Activated CD4-positive, alpha-beta T cell treated with anti-CD3 and anti-CD28 coated beads, Interleukin-2, amount 50 U/mL, for 4 hours (primary cell): ENCODE results near the gene OLFML2A.

ENCODE experiments used
- DNase-seq, 2 experiments: peaks; one replicate each; pipeline ENCODE4 v3.0.0-alpha.2; 2020

Gene OLFML2A

DNA sequence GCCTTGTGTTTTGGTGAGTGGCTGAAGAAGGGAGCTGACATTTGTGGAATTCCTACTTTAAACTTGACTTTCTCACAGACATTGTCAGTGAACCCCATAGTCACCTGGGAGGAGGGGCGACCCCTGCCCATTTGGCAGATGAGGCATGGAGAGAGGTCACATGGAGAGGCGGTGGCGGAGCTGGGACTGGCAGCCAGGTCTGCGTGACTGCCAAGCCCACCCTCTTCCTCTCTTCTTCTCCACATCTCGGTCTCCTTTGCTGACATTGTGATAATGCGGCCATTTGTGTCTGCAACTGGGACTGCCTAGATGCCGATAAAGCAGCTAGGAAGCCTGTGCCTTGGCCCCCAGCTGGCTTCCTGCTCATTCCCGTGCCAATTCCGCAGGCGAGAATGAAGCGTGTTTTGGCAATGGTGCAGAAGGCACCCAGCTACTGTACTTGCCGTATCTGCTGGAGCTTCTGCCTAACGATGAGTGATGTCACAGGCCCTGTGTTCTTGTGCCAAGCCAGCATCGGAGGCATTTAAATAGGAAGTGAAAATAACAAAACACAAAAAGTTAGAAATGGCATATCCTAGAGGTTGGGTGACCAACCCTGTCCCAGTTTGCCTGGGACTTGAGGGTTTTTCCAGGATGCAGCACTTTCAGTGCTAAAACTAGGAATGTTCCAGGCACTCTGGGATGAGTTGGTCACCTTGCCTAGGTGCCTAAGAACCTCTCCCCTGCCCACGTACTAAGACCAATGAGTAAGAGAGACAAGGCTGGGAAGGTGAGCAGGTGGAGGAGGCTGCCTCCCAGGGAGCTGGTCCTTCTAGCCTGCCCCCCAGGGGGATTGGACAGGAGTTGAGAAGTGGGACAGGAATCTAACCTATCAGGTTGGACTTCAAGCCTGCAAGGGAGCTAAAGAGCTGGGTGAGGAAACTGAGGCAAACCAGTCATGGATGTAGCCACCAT, 23.6 kb downstream of the OLFML2A start:
- DNase-seq, result no peak

DNA sequence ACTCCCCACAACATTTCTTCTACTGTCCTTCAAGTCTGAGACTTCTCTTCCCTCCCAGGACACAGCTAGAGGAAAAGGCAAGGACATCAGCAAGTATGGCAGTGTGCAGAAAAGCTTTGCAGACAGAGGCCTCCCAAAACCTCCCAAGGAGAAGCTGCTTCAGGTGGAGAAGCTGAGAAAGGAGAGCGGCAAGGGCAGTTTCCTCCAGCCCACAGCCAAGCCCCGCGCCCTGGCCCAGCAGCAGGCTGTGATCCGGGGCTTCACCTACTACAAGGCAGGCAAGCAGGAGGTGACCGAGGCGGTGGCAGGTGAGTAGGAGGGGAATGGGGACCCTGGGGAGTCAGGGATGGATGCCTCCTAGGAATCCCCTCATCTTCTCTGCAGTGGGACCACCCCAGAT, 24.4 kb downstream of the OLFML2A start:
- no peak for DNase-seq

DNA sequence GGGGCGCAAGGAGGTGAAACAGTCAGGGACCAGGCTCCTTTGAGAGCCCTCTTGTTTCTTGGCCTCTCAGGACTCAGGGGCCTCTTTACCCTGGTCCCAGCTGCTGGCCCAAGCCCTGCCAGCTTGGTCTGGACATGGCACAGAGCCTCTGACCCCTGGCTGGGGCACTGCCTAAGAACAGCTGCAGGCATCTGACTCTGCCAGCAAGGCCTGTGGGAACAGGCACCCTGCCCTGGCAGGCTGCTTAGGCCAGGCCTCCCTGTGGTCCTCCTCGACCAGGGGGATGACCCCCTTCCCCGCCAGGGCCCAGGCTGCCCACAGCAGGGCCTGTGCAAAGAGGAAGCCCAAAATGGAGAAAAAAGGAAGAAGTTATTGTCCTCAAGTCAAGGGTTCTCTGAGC, 25.5 kb downstream of the OLFML2A start:
- no peak for DNase-seq

DNA sequence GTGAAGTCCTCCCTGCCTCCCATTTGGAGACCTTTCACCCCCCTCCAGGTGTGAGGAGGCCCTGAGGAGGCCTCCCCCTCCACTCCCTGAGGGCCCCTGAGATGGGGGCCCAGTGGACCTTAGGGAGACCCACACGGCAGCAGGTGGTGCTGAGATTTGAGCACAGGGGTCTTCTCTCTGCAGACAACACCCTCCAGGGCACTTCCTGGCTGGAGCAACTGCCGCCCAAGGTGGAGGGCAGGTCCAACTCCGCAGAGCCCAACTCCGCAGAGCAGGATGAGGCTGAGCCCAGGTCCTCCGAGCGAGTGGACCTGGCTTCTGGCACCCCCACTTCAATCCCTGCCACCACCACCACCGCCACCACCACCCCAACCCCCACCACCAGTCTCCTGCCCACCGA, 27.0 kb downstream of the OLFML2A start:
- no peak for DNase-seq

DNA sequence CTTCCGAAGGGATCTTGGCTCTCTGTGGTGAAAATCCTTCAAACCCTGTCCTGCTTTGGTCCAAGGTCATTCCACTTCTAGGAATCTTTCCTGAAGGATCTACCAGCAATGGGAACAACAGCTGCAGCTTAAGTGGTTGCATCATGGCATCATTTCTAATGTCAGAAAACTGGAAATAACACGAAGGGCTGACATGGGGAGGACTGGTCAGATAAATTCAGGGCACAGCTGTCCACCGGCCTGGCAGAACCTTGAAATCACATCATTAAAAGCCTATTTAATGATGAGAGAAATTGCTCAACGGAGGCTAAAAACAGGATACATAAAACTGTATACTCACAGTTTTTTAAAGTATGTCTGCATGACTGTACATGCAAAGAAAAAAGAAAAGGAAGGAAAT, 28.3 kb downstream of the OLFML2A start:
- no peak for DNase-seq

DNA sequence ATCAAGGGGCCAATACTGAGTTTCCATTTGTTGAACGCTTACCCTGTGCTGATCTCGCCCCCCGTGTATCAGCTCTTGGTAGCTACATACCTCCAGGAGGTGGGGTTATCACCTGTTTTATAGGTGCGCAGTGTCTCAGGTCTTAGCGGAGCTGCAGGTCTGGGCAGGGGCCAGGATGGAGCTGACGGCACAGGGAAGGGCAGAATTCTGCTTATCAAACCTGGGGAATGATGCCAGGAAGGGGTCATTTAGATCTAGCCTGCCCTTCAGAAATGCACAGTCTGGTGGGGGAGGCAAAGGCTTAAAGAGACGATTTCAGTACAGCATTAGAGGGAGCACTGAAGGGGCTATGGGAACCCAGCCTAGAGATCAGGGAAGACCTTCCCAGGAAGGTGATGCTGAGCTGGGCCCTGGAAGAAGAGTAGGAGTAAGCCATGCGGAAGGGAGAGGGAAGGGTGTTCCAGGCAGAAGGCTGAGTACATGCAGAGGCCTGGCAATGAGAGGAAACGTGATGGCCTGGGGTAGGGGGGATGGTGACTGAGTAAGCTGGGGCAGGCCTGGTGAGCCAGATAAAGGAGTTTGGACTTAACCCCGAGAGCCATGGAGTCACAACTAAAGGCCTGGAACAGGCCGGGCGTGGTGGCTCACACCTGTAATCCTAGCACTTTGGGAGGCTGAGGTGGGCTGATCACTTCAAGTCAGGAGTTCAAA, 31.5 kb downstream of the OLFML2A start:
- DNase-seq, result no peak

DNA sequence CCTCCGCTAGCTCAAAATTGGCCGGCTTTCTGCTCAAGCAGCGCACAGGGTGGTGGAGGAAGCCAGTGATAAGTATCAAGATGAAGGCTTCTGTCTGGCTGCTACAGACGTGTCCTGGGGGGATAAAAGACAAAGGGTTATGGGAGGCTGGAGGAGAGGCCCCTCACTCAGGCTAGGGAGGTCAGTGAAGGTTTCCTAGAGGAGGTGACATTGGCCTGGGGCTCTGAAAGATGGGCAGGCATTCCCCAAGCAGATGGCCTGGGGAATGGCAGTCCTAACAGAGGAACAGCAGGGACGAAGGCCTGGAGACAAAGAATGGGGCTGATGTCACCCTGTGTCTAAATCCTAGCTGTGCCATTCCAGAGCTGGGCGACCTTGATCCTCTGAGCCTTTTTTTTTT, 32.3 kb downstream of the OLFML2A start:
- DNase-seq, result no peak

DNA sequence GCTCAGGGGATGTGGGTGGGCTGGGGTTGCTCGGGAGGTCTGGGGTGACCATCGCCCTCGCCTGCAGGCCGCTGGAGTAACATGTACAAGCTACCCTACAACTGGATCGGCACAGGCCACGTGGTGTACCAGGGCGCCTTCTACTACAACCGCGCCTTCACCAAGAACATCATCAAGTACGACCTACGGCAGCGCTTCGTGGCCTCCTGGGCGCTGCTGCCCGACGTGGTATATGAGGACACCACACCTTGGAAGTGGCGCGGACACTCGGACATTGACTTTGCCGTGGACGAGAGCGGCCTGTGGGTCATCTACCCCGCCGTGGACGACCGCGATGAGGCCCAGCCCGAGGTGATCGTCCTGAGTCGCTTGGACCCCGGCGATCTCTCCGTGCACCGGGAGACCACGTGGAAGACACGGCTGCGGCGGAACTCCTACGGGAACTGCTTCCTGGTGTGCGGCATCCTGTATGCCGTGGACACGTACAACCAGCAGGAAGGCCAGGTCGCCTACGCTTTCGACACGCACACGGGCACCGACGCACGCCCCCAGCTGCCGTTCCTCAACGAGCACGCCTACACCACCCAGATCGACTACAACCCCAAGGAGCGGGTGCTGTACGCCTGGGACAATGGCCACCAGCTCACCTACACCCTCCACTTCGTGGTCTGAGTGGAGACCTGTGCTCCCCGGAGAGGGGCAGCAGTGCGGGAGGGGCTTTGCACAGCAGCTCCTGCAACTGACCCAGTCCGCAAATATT, 33.0 kb downstream of the OLFML2A start:
- DNase-seq, result no peak

DNA sequence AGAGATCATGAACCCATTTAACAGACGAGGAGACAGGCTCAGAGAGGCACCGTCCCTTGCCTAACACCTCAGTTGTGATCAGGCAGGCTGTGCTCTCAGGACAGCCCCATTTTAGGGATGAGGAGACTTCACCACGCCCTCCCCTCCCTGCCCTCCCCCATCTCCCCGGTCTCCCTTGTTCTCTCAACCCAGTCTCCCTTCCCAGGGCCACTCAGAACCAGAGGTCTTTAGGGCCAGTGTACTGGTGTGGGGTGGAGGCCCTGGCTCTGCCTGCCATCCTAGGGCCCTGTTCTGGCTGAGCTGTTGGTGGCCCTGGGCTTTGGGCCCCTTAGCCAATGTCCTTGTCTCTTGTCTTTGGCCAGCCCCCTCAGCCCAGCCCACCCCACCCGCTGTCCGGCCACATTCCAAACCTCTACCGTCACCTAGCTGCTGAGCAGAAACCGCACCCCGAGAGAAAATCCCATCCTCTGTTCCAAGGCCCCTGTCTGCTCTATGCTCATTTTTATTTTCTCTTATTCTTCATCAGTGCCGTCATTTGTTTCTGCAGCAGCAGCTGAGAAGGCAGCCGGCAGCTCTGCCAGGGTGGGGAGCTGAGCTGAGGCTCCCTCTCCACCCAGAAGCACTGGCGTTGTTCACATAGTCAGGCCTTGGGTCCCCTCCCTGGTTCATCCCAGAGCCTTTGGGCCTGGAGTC, 33.9 kb downstream of the OLFML2A start:
- no peak for DNase-seq

DNA sequence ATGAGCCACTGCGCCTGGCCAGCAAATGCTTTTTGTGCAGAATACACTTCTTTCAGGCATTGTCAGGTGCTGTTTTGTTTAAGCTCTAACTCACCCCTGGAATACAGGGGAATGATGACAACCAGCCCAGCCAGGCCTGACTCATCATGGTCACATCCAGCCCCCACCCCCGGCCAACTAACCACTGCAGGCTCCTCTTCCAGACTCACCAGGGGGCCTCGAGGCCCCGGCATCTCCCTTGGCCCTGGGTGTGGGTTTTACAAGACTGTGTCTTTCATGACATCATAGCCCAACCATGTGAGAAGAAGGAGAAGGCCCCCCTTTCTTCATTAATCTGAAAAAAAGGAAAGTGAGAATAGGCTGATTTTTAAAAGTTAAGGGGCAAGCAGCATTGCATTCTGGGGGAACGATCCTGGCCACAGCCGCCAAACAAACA, 35.5 kb downstream of the OLFML2A start:
- no peak for DNase-seq

DNA sequence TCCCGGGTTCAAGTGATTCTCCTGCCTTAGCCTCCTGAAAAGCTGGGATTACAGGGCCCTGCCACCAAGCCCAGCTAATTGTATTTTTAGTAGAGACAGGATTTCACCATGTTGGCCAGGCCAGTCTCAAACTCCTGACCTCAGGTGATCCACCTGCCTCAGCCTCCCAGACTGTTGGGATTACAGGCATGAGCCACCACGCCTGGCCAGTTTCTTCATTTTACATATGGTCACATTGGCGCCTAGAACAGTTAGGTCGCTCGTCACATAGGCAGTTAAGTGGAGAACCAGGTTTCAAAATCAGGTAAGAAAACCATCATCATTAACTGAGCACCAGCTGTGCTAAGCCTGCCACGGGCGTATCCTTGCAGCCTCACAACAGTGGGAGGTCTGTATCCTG, 36.1 kb downstream of the OLFML2A start:
- no peak for DNase-seq

DNA sequence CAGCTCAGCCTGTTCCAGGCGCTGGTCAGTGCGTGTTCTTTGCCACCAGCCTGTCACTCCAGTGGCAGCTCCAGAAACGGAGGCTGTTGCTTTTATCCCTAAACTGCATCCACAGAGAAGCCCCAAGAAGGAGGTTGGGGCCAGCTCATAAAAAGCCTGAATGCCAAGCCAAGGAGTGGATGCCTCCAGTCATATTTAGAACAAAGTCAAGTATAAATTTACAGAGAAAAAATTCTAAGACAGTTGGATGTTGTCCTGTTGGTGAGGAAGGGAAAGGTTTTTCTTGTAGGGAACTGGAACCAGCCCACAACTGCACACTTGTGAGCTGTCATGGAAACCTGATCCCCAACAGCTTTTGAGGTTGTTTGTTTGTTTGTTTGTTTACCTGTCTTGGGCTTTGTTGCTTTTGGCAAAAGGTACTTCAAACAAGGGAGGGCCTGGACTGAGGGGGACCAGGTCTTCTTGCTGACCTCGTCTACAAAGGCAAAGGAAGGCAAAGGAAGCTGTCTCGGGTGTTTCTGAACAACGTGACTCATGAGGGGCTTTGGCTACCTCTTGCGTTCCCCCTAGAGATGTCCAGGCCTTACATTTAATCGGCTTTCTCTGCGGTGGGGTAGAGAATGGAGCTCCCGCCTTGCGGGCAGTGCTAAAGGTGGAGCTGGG, 36.7 kb downstream of the OLFML2A start:
- no peak for DNase-seq

DNA sequence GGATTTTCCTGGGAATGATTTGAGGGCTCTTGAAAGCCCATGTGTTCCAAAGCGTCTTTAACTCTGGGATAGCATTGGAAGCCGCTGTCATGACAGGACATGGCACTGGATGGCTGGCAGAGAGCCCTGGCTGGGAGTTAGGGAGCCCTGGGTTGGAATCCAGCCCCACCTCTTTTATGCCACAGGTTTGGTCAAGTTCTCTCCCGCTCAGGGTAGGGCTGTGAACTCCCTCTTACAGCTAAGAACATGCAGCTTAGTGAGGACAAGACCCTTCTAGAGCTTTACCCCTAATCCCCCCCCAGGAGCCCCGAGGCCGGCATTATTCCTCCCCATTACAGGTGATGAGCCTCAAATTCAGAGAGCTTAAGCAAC, 37.2 kb downstream of the OLFML2A start:
- no peak for DNase-seq

DNA sequence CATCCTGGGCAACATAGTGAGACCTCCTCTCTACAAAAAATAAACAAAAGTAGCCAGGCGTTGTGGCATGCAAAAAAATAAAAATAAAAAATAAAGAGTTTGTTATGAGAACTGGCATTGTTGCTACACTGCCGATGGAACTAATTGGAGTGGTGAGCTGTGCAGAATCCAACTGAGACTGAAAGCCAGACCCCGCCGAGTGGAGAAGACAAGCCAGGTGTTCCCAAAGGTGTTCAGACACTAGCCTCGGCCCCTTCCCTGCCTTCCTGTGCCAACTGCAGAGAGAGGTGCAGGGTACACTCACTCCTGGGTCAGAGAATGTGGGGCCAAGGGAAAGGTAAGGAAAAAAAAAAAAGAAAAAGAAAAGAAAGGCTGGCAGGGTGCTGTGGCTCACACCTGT, 38.7 kb downstream of the OLFML2A start:
- no peak for DNase-seq

DNA sequence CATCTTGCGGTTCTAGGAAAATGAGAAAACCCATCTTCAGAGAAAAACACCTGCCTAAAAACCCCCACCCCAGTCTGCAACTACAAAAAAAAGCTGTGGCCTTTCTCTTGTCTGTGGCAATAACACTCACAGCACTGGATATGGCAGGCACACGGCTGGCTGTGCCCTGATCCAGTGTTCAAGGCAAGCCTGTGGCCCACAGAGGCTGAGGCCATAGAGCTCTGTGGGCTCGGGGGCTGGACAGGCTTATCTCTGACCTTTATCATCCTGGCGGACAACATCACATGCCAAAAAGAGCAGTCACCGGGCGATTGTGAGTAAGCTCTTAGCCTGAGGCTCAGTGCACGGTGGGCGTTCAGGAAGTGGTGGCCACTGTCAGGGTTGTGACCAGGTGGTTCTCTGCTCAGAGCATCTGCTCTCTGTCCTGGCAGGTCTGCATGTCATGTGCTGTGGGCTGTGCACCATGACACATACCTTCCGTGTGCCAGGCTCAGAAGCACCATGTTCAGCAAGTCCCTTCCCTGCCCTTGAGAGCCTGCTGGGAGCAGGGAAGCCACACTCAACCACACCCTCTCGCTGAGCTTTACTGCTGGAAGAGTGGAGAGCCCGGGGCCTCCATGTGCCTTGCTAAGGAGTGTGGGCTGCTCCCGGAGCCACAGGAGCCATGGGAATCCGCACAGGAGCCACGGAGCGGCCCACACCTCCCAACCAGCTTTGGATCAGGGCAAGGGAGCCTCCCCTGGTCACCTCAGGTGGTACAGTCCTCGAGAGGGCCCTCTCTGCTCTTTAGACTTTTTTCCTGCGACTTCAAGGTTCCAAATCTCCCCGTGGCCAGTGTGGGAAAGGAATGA, 41.7 kb downstream of the OLFML2A start:
- no peak for DNase-seq

DNA sequence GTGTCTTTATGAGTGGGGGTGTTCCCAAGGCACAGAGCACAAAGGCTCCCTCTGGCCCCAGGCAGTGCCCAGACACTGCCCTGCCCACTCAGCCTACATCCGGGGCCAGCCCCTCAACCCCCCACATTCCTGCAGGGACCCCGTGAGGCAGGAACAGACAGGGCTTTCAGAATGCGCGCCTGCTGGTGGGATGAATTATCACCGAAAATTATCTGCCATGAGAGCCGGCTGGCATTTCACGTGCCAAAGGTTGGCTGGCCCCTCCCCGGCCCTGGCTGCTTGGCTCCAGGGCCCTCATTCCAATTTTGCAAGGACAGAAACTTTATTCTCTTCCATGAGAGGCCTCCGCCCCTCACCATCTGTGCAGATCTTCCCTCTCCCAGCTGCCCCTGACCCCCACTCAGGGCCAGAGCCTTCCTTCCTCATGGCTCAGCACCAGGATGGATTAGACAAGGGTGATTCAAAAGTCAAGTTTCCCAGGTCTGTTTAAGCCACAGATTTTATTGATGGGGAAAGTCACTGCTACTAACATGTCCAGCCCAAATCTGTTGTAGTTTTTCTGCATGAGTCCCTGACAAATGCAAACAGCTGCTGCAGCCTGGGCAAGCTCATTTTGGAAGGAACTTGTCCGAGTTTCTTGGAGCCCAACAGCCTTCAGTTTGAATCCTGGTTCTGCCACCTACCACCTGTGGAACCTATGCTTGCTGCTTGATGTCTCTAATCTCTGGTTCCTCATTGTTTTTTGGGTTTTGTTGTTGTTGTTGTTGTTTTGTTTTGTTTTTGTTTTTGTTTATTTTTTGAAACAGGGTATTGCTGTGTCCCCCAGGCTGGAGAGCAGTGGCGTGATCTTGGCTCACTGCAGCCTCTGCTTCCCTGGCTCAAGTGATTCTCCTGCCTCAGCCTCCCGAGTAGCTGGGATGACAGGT, 44.0 kb downstream of the OLFML2A start:
- no peak for DNase-seq

DNA sequence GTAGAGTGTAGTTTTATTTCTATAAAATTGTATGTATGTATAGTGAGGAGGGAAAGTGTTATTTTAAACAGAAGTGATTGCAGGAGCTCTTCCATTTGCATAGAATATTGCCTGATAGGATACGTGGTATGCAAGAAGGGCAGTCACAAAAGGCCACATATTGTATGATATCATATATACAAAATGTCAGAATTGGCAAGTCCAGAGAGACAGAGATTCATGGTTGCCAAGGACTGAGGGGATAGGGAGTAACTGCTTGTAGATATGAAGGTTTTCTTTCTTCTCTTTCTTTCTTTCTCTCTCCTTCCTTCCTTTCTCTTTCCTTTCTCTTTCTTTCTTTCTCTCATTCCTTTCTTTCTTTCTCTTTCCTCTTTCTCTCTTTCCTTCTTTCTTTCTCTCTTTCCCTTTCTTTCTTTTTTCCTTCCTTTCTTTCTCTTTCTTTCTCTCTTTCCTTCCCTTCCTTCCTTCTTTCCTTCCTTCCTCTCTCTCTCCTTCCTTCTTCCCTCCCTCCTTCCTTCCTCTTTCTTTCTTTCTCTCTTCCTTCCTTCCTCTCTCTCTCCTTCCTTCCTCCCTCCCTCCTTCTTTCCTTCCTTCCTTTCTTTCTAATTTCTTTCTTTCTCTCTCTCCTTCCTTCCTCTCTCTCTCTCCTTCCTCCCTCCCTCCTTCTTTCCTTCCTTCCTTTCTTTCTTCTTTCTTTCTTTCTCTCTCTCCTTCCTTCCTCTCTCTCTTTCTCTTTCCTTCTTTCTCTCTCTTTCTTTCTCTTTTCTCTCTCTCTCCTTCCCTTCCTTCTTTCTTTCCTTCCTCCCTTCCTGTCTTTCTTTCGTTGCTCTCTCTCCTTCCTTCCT, 51.8 kb downstream of the OLFML2A start:
- DNase-seq, result no peak

DNA sequence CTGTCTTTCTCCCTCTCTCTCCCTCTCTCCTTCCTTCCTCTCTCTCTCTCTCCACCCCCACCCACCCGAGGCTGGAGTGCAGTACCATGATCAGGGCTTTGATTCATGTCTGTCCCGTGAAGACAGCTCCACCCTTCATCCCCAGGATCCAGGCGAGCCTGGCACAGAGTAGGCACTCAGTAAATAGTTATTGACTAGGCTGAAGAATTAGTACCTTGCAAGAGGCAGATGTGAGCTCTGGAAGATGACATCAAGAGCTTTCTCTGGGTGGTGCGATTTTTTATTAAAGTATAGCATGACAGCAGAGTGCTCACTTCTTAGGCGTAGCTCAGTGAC, 52.4 kb downstream of the OLFML2A start:
- DNase-seq, result no peak

DNA sequence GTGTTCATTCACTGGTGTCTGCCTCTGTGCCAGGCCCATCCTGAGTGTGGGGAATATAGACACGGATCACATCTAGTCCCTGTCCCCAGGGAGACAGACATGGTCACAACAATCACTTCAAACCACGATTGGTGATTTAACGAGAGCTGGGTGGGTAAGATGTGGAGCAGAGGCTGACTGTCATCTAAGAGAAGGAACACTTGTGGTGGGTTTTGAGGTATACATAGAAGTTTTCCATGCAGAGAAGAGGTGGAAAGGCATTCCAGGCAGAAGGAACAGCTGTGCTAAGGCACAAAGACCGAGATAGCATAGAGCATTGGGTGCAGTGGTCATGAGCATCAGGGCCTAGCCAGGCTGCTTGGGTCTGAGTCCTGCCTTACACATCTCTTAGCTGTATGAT, 53.7 kb downstream of the OLFML2A start:
- no peak for DNase-seq
